ENCODE measurements around the gene B3GALT6. TPM values are rescaled to one million over a fixed set of nuclear protein-coding genes. Genes with fewer than 3 reads are reported as not detected.
"Not testable (repeated sequence)": the region's sequence is repeated elsewhere in the genome, so short reads cannot be mapped to it uniquely, and the experiment has no call there.

B3GALT6 gene
- total and polyA plus RNA-seq, 4 donors: 2.5 to 12.8 (median 10.3) TPM

- Histone ChIP-seq H3K27ac (ENCODE audit: low read depth in 1 of 2, low read length in 2 of 2) (no peak overlapping the region), H3K9me3 (ENCODE audit: control insufficient read depth, low read length) (peaks cover 3% of the 10 kb centered on the region), H3K27me3 (ENCODE audit: control insufficient read depth in 1 of 2, insufficient read depth in 2 of 2, low read length in 1 of 2) (no peaks in the 10 kb centered on the region), H3K36me3 (ENCODE audit: control insufficient read depth in 1 of 2, insufficient read depth in 2 of 2, low read length in 1 of 2) (no peaks in the 10 kb centered on the region), H3K4me3 (ENCODE audit: low read length in 2 of 2) (no peak overlapping the region), H3K4me1 (ENCODE audit: control insufficient read depth in 1 of 2, insufficient read depth in 2 of 2, low read length in 2 of 2) (no peaks in the 10 kb centered on the region)
- DNase-seq (peak; percentile 21 to 57), ATAC-seq (ENCODE audit: low FRiP score) (no peak)
- intact Hi-C loops (cut with DNase I): no loop called here
- WGBS, 2 donors: 86 to 87% methylated on average over 11 of the region's 11 CpGs
Observed at GRCh38 chr1:1191734-1192133, 40.3 kb upstream of the B3GALT6 start.

- Histone ChIP-seq H3K4me1 (ENCODE audit: control insufficient read depth in 1 of 2, insufficient read depth in 2 of 2, low read length in 2 of 2) (no peaks in the 10 kb centered on the region), H3K27me3 (ENCODE audit: control insufficient read depth in 1 of 2, insufficient read depth in 2 of 2, low read length in 1 of 2) (no peaks in the 10 kb centered on the region), H3K9me3 (ENCODE audit: control insufficient read depth, low read length) (peaks cover 3% of the 10 kb centered on the region), H3K4me3 (ENCODE audit: low read length in 2 of 2) (no peak overlapping the region), H3K36me3 (ENCODE audit: control insufficient read depth in 1 of 2, insufficient read depth in 2 of 2, low read length in 1 of 2) (no peaks in the 10 kb centered on the region), H3K27ac (ENCODE audit: low read depth in 1 of 2, low read length in 2 of 2) (no peak overlapping the region)
- intact Hi-C loops (cut with DNase I): no loop called here
- 85 to 88% methylated on average over 3 of the region's 3 CpGs for WGBS, 2 donors
- ATAC-seq (ENCODE audit: low FRiP score) (no peak), DNase-seq (peak in 1 of 2 donors; percentile 8)
Observed at GRCh38 chr1:1194723-1195122, 37.3 kb upstream of the B3GALT6 start.

- H3K4me3 ChIP-seq (ENCODE audit: low read length in 2 of 2); H3K9me3 ChIP-seq (ENCODE audit: control insufficient read depth, low read length); H3K27me3 ChIP-seq (ENCODE audit: control insufficient read depth in 1 of 2, insufficient read depth in 2 of 2, low read length in 1 of 2); H3K4me1 ChIP-seq (ENCODE audit: control insufficient read depth in 1 of 2, insufficient read depth in 2 of 2, low read length in 2 of 2); H3K36me3 ChIP-seq (ENCODE audit: control insufficient read depth in 1 of 2, insufficient read depth in 2 of 2, low read length in 1 of 2); ATAC-seq (ENCODE audit: low FRiP score); intact Hi-C loops (cut with DNase I); H3K27ac ChIP-seq (ENCODE audit: low read depth in 1 of 2, low read length in 2 of 2): not testable (repeated sequence)
- peak; percentile 24 to 54 for DNase-seq
- WGBS, 2 donors: 82 to 96% methylated on average over 6 of the region's 6 CpGs
Observed at GRCh38 chr1:1195726-1196125, 36.3 kb upstream of the B3GALT6 start.

- H3K27ac ChIP-seq (ENCODE audit: low read depth in 1 of 2, low read length in 2 of 2): no peak overlapping the region
- peak in 1 of 2 donors; percentile 57 for DNase-seq
- peaks cover 3% of the 10 kb centered on the region for H3K9me3 ChIP-seq (ENCODE audit: control insufficient read depth, low read length)
- ATAC-seq (ENCODE audit: low FRiP score): no peak
- no peaks in the 10 kb centered on the region for H3K4me1 ChIP-seq (ENCODE audit: control insufficient read depth in 1 of 2, insufficient read depth in 2 of 2, low read length in 2 of 2)
- no peak overlapping the region for H3K4me3 ChIP-seq (ENCODE audit: low read length in 2 of 2)
- H3K27me3 ChIP-seq (ENCODE audit: control insufficient read depth in 1 of 2, insufficient read depth in 2 of 2, low read length in 1 of 2): no peaks in the 10 kb centered on the region
- no peaks in the 10 kb centered on the region for H3K36me3 ChIP-seq (ENCODE audit: control insufficient read depth in 1 of 2, insufficient read depth in 2 of 2, low read length in 1 of 2)
- intact Hi-C loops (cut with DNase I): no loop called here
- 78 to 79% methylated on average over 13 of the region's 13 CpGs for WGBS, 2 donors
Observed at GRCh38 chr1:1196431-1197187, 35.4 kb upstream of the B3GALT6 start.

- no peak overlapping the region for H3K4me3 ChIP-seq (ENCODE audit: low read length in 2 of 2)
- WGBS, 2 donors: 82 to 89% methylated on average over 7 to 8 of the region's 8 CpGs
- peaks cover 1% of the 10 kb centered on the region for H3K9me3 ChIP-seq (ENCODE audit: control insufficient read depth, low read length)
- H3K36me3 ChIP-seq (ENCODE audit: control insufficient read depth in 1 of 2, insufficient read depth in 2 of 2, low read length in 1 of 2): no peaks in the 10 kb centered on the region
- no peak overlapping the region for H3K27ac ChIP-seq (ENCODE audit: low read depth in 1 of 2, low read length in 2 of 2)
- no peak for ATAC-seq (ENCODE audit: low FRiP score)
- H3K4me1 ChIP-seq (ENCODE audit: control insufficient read depth in 1 of 2, insufficient read depth in 2 of 2, low read length in 2 of 2): no peaks in the 10 kb centered on the region
- no peaks in the 10 kb centered on the region for H3K27me3 ChIP-seq (ENCODE audit: control insufficient read depth in 1 of 2, insufficient read depth in 2 of 2, low read length in 1 of 2)
- intact Hi-C loops (cut with DNase I): no loop called here
- DNase-seq: peak in 1 of 2 donors; percentile 66
Observed at GRCh38 chr1:1197188-1197500, 34.9 kb upstream of the B3GALT6 start.

GRCh38 chr1:1197551-1198422 is 34.2 kb upstream of the B3GALT6 start:
- intact Hi-C loops (cut with DNase I): no loop called here
- Histone ChIP-seq H3K4me3 (ENCODE audit: low read length in 2 of 2) (no peak overlapping the region), H3K27ac (ENCODE audit: low read depth in 1 of 2, low read length in 2 of 2) (no peak overlapping the region), H3K9me3 (ENCODE audit: control insufficient read depth, low read length) (peaks cover 1% of the 10 kb centered on the region), H3K27me3 (ENCODE audit: control insufficient read depth in 1 of 2, insufficient read depth in 2 of 2, low read length in 1 of 2) (no peaks in the 10 kb centered on the region), H3K4me1 (ENCODE audit: control insufficient read depth in 1 of 2, insufficient read depth in 2 of 2, low read length in 2 of 2) (no peaks in the 10 kb centered on the region), H3K36me3 (ENCODE audit: control insufficient read depth in 1 of 2, insufficient read depth in 2 of 2, low read length in 1 of 2) (no peaks in the 10 kb centered on the region)
- no peak for ATAC-seq (ENCODE audit: low FRiP score)
- DNase-seq: peak; percentile 43 to 68
- 91 to 93% methylated on average over 44 to 48 of the region's 48 CpGs for WGBS, 2 donors

- Histone ChIP-seq H3K27ac (ENCODE audit: low read depth in 1 of 2, low read length in 2 of 2) (no peak overlapping the region), H3K4me3 (ENCODE audit: low read length in 2 of 2) (no peak overlapping the region), H3K36me3 (ENCODE audit: control insufficient read depth in 1 of 2, insufficient read depth in 2 of 2, low read length in 1 of 2) (no peaks in the 10 kb centered on the region), H3K4me1 (ENCODE audit: control insufficient read depth in 1 of 2, insufficient read depth in 2 of 2, low read length in 2 of 2) (no peaks in the 10 kb centered on the region), H3K27me3 (ENCODE audit: control insufficient read depth in 1 of 2, insufficient read depth in 2 of 2, low read length in 1 of 2) (no peaks in the 10 kb centered on the region), H3K9me3 (ENCODE audit: control insufficient read depth, low read length) (peaks cover 1% of the 10 kb centered on the region)
- ATAC-seq (ENCODE audit: low FRiP score) (no peak), DNase-seq (peak; percentile 44 to 63)
- intact Hi-C loops (cut with DNase I): no loop called here
- 70 to 74% methylated on average over 22 to 23 of the region's 23 CpGs for WGBS, 2 donors
Observed at GRCh38 chr1:1198423-1199140, 33.5 kb upstream of the B3GALT6 start.

- DNase-seq: peak; percentile 29 to 72
- 87 to 88% methylated on average over 22 of the region's 22 CpGs for WGBS, 2 donors
- peaks cover 1% of the 10 kb centered on the region for H3K9me3 ChIP-seq (ENCODE audit: control insufficient read depth, low read length)
- no peaks in the 10 kb centered on the region for H3K4me1 ChIP-seq (ENCODE audit: control insufficient read depth in 1 of 2, insufficient read depth in 2 of 2, low read length in 2 of 2)
- no peak overlapping the region for H3K27ac ChIP-seq (ENCODE audit: low read depth in 1 of 2, low read length in 2 of 2)
- H3K36me3 ChIP-seq (ENCODE audit: control insufficient read depth in 1 of 2, insufficient read depth in 2 of 2, low read length in 1 of 2): no peaks in the 10 kb centered on the region
- H3K4me3 ChIP-seq (ENCODE audit: low read length in 2 of 2): no peak overlapping the region
- no peak for ATAC-seq (ENCODE audit: low FRiP score)
- no peaks in the 10 kb centered on the region for H3K27me3 ChIP-seq (ENCODE audit: control insufficient read depth in 1 of 2, insufficient read depth in 2 of 2, low read length in 1 of 2)
- intact Hi-C loops (cut with DNase I): no loop called here
Observed at GRCh38 chr1:1199141-1199960, 32.7 kb upstream of the B3GALT6 start.
